ENCODE results near the gene PIAS1.

GRCh38 chr15:68014219-68014618 lies 39.9 kb upstream of the PIAS1 start:
- TF ChIP-seq CTCF (IDR thresholded peaks at IDR 0.05) (no peak), EZH2 (IDR thresholded peaks at IDR 0.05; ENCODE audit: borderline replicate concordance, insufficient read depth, low read depth, low read length, poor library complexity, severe bottlenecking) (no peak)
